Embryonic facial prominence (tissue), 1 donor: ENCODE results near the gene LRBA.
A peak's percentile ranks its signal among the peaks of the same experiment; 100 is the strongest.

Source experiments
- DNase-seq: peaks from one replicate; pipeline ENCODE4 v3.0.0-alpha.2; 2016; ENCODE audit errors: extremely low spot score

Gene LRBA

DNA sequence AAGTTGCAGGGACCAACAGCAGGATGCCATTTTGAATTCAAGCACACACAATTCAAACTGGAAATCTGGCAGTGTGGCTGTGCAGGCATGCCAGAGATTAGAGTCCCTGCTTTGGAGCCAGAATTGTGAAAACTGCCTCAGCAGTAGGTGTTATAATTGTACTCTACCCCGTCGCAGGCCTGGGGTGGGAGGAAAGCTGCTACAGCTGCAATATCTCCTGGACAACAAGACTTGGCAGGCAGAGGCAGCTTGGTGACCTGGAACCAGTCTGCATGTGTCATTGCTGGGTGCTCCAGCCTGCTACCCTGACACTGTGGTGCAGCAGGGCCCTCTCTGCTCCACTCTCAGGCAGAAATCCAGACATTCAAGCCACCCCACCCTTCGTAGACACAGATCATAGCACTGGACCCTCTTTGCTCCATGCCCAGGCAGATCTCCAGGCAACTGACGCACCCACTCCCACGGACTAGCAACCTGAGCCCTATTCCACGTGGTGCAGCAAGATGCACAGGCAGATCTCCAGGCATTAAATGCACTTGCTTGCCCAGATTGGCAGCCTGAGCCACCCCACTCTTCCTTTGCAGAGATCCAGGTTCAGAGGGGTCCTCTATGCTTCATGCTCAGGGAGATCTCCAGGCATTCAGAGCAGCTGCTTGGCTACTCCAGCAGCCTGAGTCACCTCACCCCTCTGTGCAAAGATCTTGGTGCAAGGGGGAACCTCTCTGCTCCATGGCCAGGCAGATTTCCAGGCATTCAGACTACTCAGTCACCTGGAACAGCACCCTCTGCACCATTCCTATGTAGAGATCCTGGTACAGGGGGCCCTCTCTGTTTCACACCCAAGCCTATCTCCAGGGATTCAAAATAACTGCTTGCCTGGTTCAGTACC is 140.5 kb downstream of the LRBA start:
- no peak for DNase-seq

DNA sequence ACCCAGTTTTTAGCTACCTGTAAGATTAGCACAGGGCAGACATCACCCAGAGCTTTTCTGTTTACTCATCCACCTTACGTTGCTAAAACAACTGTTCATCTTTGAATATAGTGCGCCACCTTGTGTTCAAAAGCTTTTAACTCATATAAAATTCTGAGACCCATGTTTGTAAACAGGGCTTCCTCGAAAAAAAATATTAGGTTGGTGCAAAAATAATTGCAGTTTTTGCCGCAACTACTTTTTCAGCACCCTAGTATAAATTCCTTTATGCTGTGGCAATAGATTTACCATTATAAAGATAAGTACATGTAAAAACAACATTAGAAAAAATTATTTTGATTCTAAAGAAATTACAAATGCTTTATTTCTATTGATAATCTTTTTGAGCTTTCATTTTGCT is 147.9 kb downstream of the LRBA start:
- peak; percentile 79 for DNase-seq

DNA sequence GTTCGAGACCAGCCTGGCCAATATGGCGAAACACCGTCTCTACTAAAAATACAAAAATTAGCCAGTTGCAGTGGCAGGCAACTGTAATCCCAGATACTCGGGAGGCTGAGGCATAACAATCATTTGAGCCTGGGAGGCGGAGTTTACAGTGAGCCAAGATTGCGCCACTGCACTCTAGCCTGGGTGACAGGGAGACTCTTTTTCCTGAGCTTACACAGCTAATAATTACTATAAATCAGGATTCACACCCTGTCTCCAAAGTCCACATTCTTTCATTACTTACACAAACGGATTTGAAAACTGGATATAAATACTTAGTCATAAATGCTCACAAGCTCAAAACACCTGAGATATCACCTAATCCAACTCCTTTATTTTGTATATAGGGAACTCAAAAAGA is 151.6 kb downstream of the LRBA start:
- DNase-seq: no peak

GRCh38 chr4:150862829-150863228 is 152.3 kb downstream of the LRBA start:
- no peak for DNase-seq

DNA sequence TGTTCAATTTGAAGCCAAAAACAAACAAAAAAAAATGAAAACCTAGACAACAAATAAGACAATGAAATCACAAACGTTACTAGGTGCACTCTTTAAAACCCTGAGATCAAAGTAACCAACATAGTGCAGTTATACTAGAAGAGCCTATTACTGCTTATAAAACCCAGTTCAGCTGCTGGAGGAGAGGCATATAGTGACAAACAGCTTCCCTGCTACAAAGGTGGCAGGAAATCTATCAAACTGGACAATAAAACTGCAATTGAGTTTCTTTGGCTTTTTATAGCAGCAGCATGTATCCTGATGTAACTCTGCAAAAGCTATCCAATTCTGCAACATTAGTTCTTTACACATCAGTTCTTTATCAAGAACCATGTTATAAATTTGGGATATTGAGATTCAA is 155.6 kb downstream of the LRBA start:
- DNase-seq: no peak

- DNase-seq: no peak
Observed at GRCh38 chr4:150855981-150856510, 159.0 kb downstream of the LRBA start.

- no peak for DNase-seq
Observed at GRCh38 chr4:150854600-150854999, 160.5 kb downstream of the LRBA start.

DNA sequence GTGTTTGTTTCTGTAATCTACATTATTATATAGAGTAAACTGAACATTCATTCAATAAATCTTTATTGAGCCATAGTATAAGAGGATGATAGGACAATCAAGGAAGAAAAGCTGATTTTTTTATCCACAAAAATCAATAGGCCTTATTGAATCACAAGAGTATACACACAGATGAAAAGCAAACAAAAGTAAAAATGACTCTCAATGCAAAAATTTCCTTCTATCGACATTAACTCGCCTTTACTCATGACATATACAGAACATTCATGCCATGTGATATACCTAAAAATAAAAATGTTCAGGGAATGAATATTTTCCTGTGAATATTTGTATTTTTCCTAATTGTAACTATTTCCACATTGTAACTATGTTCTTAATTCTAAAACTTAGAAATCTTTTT is 161.2 kb downstream of the LRBA start:
- no peak for DNase-seq

DNA sequence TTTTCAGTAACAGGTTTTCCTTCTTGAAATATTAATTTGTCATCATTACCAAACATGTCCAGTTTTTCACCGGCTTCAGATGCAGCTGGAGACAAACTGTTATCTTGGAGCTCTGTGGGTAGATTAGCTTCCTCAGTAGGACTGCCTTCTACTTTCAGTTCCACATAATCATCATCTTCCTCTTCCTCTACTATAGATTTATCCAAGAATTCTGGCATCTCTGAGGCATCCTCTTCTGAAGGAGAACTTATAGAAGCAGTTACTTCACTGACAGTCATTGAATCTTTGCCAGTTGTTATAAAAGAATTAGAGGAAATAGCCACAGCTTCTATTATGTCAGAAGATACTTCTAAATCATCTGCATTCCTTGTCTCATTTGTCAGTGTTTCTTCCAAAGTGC is 162.9 kb downstream of the LRBA start:
- DNase-seq: no peak

DNA sequence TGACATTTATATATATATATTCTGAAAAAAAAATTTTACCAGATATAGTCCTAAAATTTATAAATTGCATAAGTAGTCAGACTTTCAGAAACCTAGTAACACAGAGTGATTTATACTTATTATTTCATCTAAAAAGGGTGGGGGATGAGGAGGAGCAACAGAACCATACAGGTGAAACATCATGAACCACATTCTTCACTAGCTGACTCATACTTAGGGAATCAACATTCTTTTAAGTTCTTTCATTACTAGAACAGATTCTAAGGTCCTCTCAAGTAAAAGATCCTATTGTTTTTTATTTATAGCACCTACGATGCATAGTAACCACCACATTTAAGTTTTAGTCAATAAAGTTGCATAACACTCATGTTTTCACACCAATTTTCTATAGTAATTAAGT is 166.1 kb downstream of the LRBA start:
- no peak for DNase-seq

DNA sequence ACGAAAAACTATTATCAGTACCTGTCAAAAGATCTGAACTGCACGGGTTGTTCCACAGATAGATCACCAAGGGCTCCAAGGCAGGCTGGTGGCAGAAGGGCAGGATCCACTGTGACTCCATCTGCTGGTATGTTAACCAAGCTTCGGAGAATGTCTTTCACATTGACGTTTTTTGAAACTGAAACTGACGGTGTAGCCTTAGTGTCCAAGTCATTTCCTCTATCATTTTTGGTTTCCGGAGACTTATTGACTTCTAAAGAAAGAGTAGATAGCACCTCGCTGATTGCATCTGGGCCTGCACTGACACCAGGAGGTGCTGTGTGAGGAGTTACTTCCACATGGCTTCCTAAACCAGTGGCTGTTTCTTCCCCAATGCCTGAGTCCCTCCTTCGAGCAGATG is 186.9 kb downstream of the LRBA start:
- DNase-seq: no peak

- DNase-seq: no peak
Observed at GRCh38 chr4:150827226-150827625, 187.9 kb downstream of the LRBA start.

DNA sequence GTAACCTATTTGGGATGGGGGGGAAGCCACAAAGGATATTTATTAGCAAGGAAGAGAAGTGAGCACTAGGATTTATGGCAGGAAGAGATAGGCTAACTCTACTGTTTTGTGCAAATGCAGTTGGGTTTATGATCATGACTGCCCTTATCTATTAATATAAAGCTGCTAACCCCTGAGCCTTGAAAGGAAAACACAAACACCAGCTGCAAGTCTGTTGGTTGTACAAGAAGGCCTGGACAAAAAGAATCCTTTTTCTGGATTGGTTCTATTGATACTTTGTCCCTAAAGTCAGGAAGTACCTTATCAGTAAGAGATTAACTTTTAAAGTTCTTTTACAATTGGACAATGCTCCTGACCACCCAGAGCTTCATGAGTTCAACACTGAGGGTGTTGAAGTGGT is 188.8 kb downstream of the LRBA start:
- no peak for DNase-seq

DNA sequence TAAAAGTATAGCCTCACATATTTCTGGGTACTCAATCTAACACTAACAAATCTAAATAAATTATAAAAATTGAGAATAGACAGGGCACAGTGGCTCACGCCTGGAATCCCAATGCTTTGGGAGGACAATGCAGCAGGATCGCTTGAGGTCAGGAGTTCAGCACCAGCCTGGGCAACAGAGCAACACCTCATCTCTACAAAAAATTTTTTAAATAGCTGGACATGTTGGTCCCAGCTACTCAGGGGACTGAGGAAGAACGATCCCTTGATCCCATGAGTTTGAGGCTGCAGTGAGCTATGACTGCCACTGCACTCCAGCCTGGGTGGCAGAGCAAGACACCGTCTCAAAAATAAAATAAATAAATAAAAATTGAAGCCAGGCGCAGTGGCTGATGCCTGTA is 192.7 kb downstream of the LRBA start:
- DNase-seq: no peak

DNA sequence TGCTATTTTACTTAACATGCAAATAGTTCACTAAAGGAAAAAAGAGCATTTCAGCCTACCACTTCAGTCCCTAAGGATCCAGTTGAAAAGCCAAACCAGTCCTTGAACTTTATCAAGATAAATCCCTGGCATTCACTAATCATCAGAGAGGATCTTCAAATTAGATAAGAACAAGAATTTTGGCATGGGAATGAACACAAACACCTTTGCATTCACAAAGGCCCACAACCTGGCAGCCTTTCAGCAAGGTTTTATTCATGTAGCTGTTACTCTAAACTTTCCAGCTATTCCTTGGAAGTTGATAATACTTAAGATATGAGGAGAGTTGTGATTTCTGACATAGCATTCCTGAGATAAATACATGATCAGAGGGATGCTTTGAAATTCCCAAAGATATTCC is 193.4 kb downstream of the LRBA start:
- no peak for DNase-seq

GRCh38 chr4:150820409-150820808 is 194.7 kb downstream of the LRBA start:
- DNase-seq: no peak

GRCh38 chr4:150818661-150819060 is 196.4 kb downstream of the LRBA start:
- no peak for DNase-seq

GRCh38 chr4:150817804-150818528 is 197.1 kb downstream of the LRBA start:
- no peak for DNase-seq

- DNase-seq: no peak
Observed at GRCh38 chr4:150817017-150817416, 198.1 kb downstream of the LRBA start.

DNA sequence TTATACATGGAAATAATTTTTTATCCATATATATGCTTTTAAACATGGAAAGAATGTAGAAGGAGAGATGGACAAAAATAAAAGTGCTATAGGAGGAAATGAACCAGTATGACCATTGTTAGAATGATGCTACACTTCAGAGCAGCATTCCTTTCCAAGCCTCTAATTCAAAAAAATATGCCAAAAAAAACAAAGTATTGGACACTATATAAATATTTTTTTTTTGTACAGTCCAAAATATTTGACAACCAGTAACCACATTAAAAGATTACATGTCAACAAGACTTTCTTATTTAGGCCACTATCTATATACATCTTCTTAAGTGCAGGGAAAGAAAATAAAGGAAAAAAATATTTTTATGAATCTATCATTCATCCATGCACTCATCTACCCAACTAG is 198.6 kb downstream of the LRBA start:
- no peak for DNase-seq

- no peak for DNase-seq
Observed at GRCh38 chr4:150814873-150815272, 200.2 kb downstream of the LRBA start.

- DNase-seq: no peak
Observed at GRCh38 chr4:150805183-150806025, 209.7 kb downstream of the LRBA start.
